Endothelial cell of umbilical vein (primary cell): ENCODE measurements around the gene PRKAR1A. TPM values are rescaled to one million over a fixed set of nuclear protein-coding genes. Genes with fewer than 3 reads are reported as not detected.

ENCODE experiments used
- BruUV-seq: library from RNA; stranded (reverse); fragments of 400-500 nt; replicated peaks from 2 replicates; lab custom pipeline; 2021; lab: Mats Ljungman, UMichigan
- CTCF ChIA-PET: fragments of 300-600, 350-600 bp; sonication (Branson Sonifier 250); formaldehyde crosslinking; loops from one replicate; lab custom pipeline; 2021; ENCODE audit warnings: antibody characterized with exemption, inconsistent platforms; lab: Charles Lee
- POLR2A ChIA-PET: fragments of 300-600, 350-600 bp; sonication (Branson Sonifier 250); formaldehyde crosslinking; loops from one replicate; lab custom pipeline; 2021; ENCODE audit warnings: antibody characterized with exemption, inconsistent platforms; lab: Charles Lee
- DNase-seq: peaks from one replicate; pipeline ENCODE4 v3.0.0-alpha.2; 2011; ENCODE audit warnings: low read depth, low spot score
- FAIRE-seq: peaks from 2 replicates; lab custom pipeline; 2011; peaks lifted over from hg19 to GRCh38; lab: Jason Lieb, UNC
- H2AFZ ChIP-seq: 2 replicates; pipeline ENCODE4 v1.6.0; 2012; ENCODE audit warnings: low read depth, low read length, control low read depth, inconsistent platforms
- H3K27ac ChIP-seq: 2 replicates; pipeline ENCODE4 v1.5.1; 2011; ENCODE audit warnings: low read depth, mild to moderate bottlenecking, control low read depth, low read length, moderate library complexity; ENCODE audit not compliant: insufficient read depth
- H3K27me3 ChIP-seq, 2 experiments: 2 replicates each; pipeline versions ENCODE4 v1.6.0 to v1.6.1; 2011; ENCODE audit warnings: low read length in 2 of 2, mixed read lengths in 1 of 2; ENCODE audit not compliant: control insufficient read depth in 2 of 2, insufficient read depth in 2 of 2
- H3K36me3 ChIP-seq, 2 experiments: 2 replicates in 1 of 2; 3 replicates in 1 of 2; pipeline ENCODE4 v1.5.1; 2011; ENCODE audit warnings: low read length in 2 of 2, mild to moderate bottlenecking in 1 of 2, moderate library complexity in 1 of 2; ENCODE audit not compliant: control insufficient read depth in 2 of 2, insufficient read depth in 2 of 2; ENCODE audit errors: extremely low read depth in 1 of 2
- H3K4me1 ChIP-seq: 3 replicates; pipeline ENCODE4 v1.5.1; 2011; ENCODE audit warnings: mild to moderate bottlenecking, low read length; ENCODE audit not compliant: control insufficient read depth, insufficient read depth; ENCODE audit errors: extremely low read depth
- H3K4me2 ChIP-seq: 2 replicates; pipeline ENCODE4 v1.6.1; 2011; ENCODE audit warnings: low read length, control low read depth, mixed read lengths; ENCODE audit not compliant: insufficient read depth
- H3K4me3 ChIP-seq, 3 experiments: fragments of 200-600 bp in 1 of 3; sonication (generic), shearing (Covaris generic) in 1 of 3; replicated peaks in 1 of 3; 2 replicates each; pipeline ENCODE4 v1.5.1; 2011 to 2016; ENCODE audit warnings: control low read depth in 3 of 3, low read length in 3 of 3, mild to moderate bottlenecking in 2 of 3, inconsistent platforms in 1 of 3, low read depth in 1 of 3, moderate library complexity in 1 of 3; ENCODE audit not compliant: insufficient read depth in 1 of 3
- H3K79me2 ChIP-seq: 2 replicates; pipeline ENCODE4 v1.6.0; 2012; ENCODE audit warnings: low read length, inconsistent platforms; ENCODE audit not compliant: control insufficient read depth, insufficient read depth
- H3K9ac ChIP-seq: replicated peaks from 2 replicates; pipeline ENCODE3; 2011; ENCODE audit warnings: low read length, control low read depth; ENCODE audit not compliant: insufficient read depth; ENCODE audit errors: extremely low read depth
- H3K9me1 ChIP-seq: replicated peaks from 3 replicates; pipeline ENCODE4 v1.6.0; 2011; ENCODE audit warnings: mild to moderate bottlenecking, low read length; ENCODE audit not compliant: control insufficient read depth, insufficient read depth; ENCODE audit errors: extremely low read depth
- H3K9me3 ChIP-seq: replicated peaks from 2 replicates; pipeline ENCODE4 v1.5.1; 2012; ENCODE audit warnings: low read length, inconsistent platforms; ENCODE audit not compliant: control insufficient read depth, insufficient read depth
- H4K20me1 ChIP-seq: replicated peaks from 2 replicates; pipeline ENCODE3; 2011; ENCODE audit warnings: mild to moderate bottlenecking, low read length; ENCODE audit not compliant: control insufficient read depth, insufficient read depth; ENCODE audit errors: extremely low read depth
- GATA2 ChIP-seq: IDR thresholded peaks from 2 replicates; pipeline ENCODE4 v1.7.0; 2011; ENCODE audit warnings: low read depth, mild to moderate bottlenecking, moderate library complexity, mixed read lengths, low read length; ENCODE audit not compliant: insufficient read length, insufficient read depth
- MYC ChIP-seq: IDR thresholded peaks from one replicate; pipeline ENCODE4 v1.6.1; 2011; ENCODE audit warnings: mild to moderate bottlenecking, low read depth, low read length
- POLR2AphosphoS5 ChIP-seq: IDR thresholded peaks from 2 replicates; pipeline ENCODE4 v1.6.1; 2012; ENCODE audit warnings: low read depth, mild to moderate bottlenecking, control low read depth, low read length, moderate library complexity; ENCODE audit not compliant: insufficient read depth
- dilution Hi-C: fragments of 300-500 bp; cut with MboI; formaldehyde crosslinking; loops from one replicate; pipeline ENCODE4 v1.15.0; 2019; ENCODE audit warnings: low sequenced_read_pairs; ENCODE audit not compliant: extremely low pct_ligation_motif_present
- intact Hi-C: fragments of 100-400 bp; cut with micrococcal nuclease; formaldehyde crosslinking; loops from one replicate; pipeline ENCODE4 v1.10.0; 2022
- polyA plus RNA-seq, 4 experiments: library from polyadenylated mRNA; depleted of rRNA in 3 of 4; stranded (reverse) in 3 of 4; unstranded in 1 of 4; fragments of >200 nt; gene quantifications; 2 replicates each; pipeline versions ENCODE4 v1.2.1 to v1.2.3, GENCODE V29; 2011 to 2012; ENCODE audit warnings: missing spikeins in 1 of 4
- total RNA-seq: library from RNA; stranded (reverse); gene quantifications from 2 replicates; pipeline ENCODE4 v1.2.3, GENCODE V29; 2021
- TF ChIP-seq, protein P1 (sequence below), 2 donors: IDR thresholded peaks; 1 replicate in 1 of 2; 2 replicates in 1 of 2; pipeline ENCODE4 v1.5.1; 2011; ENCODE audit warnings: low read length in 2 of 2, mild to moderate bottlenecking in 2 of 2, moderate library complexity in 2 of 2, control low read depth in 1 of 2, inconsistent platforms in 1 of 2, low read depth in 1 of 2; ENCODE audit not compliant: insufficient read depth in 1 of 2; ENCODE audit errors: extremely low read depth in 1 of 2
- TF ChIP-seq, protein P2 (sequence below): IDR thresholded peaks from 2 replicates; pipeline ENCODE4 v1.6.1; 2011; ENCODE audit not compliant: insufficient read depth, insufficient read length

The PRKAR1A gene
- total and polyA plus RNA-seq, 2 donors (not counting 3 experiments of a cell fraction or from before 2014, with no cell fraction given) = 92.0 to 257 TPM

GRCh38 chr17:68539548-68540467, 27.6 kb downstream of the PRKAR1A start:
- Histone ChIP-seq H4K20me1 (no peaks in the 10 kb centered on the region), H3K4me3 (no peak overlapping the region), H3K27ac (no peak overlapping the region), H3K9me3 (no peaks in the 10 kb centered on the region), H3K4me2 (no peak overlapping the region), H3K27me3 (no peaks in the 10 kb centered on the region), H3K9me1 (no peaks in the 10 kb centered on the region), H3K9ac (no peak overlapping the region), H2AFZ (no peak overlapping the region), H3K79me2 (no peaks in the 10 kb centered on the region), H3K4me1 (no peaks in the 10 kb centered on the region), H3K36me3 (peaks cover 3 to 30% of the 10 kb centered on the region in 2 experiments)
- no TSS peak for BruUV-seq
- FAIRE-seq (no peak), DNase-seq (no peak)
- dilution Hi-C loops (no loop called here), intact Hi-C loops (no loop called here)
- CTCF ChIA-PET = interaction anchor here (0.7 to 1.7 kb wide), 3 partner anchors 14 to 707 kb away, joined by 3 to 5 read pairs (median 3); no protein-coding TSS in a partner anchor
- no peak for TF ChIP-seq MYC
- TF ChIP-seq GATA2 = no peak
- TF ChIP-seq, protein P1, sequence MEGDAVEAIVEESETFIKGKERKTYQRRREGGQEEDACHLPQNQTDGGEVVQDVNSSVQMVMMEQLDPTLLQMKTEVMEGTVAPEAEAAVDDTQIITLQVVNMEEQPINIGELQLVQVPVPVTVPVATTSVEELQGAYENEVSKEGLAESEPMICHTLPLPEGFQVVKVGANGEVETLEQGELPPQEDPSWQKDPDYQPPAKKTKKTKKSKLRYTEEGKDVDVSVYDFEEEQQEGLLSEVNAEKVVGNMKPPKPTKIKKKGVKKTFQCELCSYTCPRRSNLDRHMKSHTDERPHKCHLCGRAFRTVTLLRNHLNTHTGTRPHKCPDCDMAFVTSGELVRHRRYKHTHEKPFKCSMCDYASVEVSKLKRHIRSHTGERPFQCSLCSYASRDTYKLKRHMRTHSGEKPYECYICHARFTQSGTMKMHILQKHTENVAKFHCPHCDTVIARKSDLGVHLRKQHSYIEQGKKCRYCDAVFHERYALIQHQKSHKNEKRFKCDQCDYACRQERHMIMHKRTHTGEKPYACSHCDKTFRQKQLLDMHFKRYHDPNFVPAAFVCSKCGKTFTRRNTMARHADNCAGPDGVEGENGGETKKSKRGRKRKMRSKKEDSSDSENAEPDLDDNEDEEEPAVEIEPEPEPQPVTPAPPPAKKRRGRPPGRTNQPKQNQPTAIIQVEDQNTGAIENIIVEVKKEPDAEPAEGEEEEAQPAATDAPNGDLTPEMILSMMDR (IDR thresholded peaks at IDR 0.05; ENCODE audit: extremely low read depth in 1 of 2, insufficient read depth in 1 of 2, low read depth in 1 of 2, low read length in 2 of 2) = no peak
- TF ChIP-seq, protein P2, sequence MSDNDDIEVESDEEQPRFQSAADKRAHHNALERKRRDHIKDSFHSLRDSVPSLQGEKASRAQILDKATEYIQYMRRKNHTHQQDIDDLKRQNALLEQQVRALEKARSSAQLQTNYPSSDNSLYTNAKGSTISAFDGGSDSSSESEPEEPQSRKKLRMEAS = no peak
- TF ChIP-seq POLR2AphosphoS5 = no peak
- POLR2A ChIA-PET = no interaction called here
